Astrocyte (in vitro differentiated cells and primary cell): ENCODE results near the gene FAM124A. TPM values are rescaled to one million over a fixed set of nuclear protein-coding genes. Genes with fewer than 3 reads are reported as not detected.

Experiments
- DNase-seq: peaks from one replicate; pipeline ENCODE4 v3.0.0-alpha.2; 2010; ENCODE audit warnings: low read depth
- FAIRE-seq: peaks from 2 replicates; lab custom pipeline; 2011; peaks lifted over from hg19 to GRCh38; lab: Jason Lieb, UNC
- H2AFZ ChIP-seq: 2 replicates; pipeline ENCODE4 v1.6.0; 2012; ENCODE audit warnings: low read depth, low read length, inconsistent platforms
- H3K27ac ChIP-seq: 2 replicates; pipeline ENCODE4 v1.5.1; 2011; ENCODE audit warnings: low read depth, low read length, inconsistent platforms
- H3K27me3 ChIP-seq: 2 replicates; pipeline ENCODE4 v1.6.0; 2011; ENCODE audit warnings: low read length, inconsistent platforms; ENCODE audit not compliant: insufficient read depth
- H3K36me3 ChIP-seq: 2 replicates; pipeline ENCODE4 v1.5.1; 2011; ENCODE audit warnings: low read length, inconsistent platforms; ENCODE audit not compliant: insufficient read depth
- H3K4me1 ChIP-seq: 2 replicates; pipeline ENCODE4 v1.5.1; 2011; ENCODE audit warnings: low read length, inconsistent platforms; ENCODE audit not compliant: insufficient read depth
- H3K4me2 ChIP-seq: 2 replicates; pipeline ENCODE4 v1.6.0; 2012; ENCODE audit warnings: low read length, inconsistent platforms
- H3K4me3 ChIP-seq: 2 replicates; pipeline ENCODE4 v1.5.1; 2011; ENCODE audit warnings: low read depth, mild to moderate bottlenecking, low read length, inconsistent platforms; ENCODE audit not compliant: insufficient read depth
- H3K79me2 ChIP-seq: 2 replicates; pipeline ENCODE4 v1.6.0; 2012; ENCODE audit warnings: mild to moderate bottlenecking, low read length, inconsistent platforms; ENCODE audit not compliant: insufficient read depth
- H3K9ac ChIP-seq: 2 replicates; pipeline ENCODE4 v1.6.0; 2012; ENCODE audit warnings: mild to moderate bottlenecking, low read length, inconsistent platforms
- H3K9me3 ChIP-seq: 2 replicates; pipeline ENCODE4 v1.5.1; 2012; ENCODE audit warnings: low read depth, mild to moderate bottlenecking, low read length, inconsistent platforms; ENCODE audit not compliant: insufficient read depth
- H4K20me1 ChIP-seq: 2 replicates; pipeline ENCODE4 v1.6.0; 2012; ENCODE audit warnings: low read length, inconsistent platforms; ENCODE audit not compliant: insufficient read depth
- H3K27ac Mint-ChIP-seq: one replicate; pipeline ENCODE4 v1.8.0; 2021; ENCODE audit warnings: mild to moderate bottlenecking, mixed read lengths; ENCODE audit not compliant: unreplicated experiment
- H3K27me3 Mint-ChIP-seq: one replicate; pipeline ENCODE4 v1.8.0; 2021; ENCODE audit warnings: low read depth, mixed read lengths; ENCODE audit not compliant: unreplicated experiment
- H3K36me3 Mint-ChIP-seq: one replicate; pipeline ENCODE4 v1.8.0; 2021; ENCODE audit warnings: low read depth, mixed read lengths; ENCODE audit not compliant: unreplicated experiment
- H3K4me1 Mint-ChIP-seq: one replicate; pipeline ENCODE4 v1.8.0; 2021; ENCODE audit warnings: low read depth, mixed read lengths; ENCODE audit not compliant: unreplicated experiment
- H3K4me3 Mint-ChIP-seq: one replicate; pipeline ENCODE4 v1.8.0; 2021; ENCODE audit warnings: mild to moderate bottlenecking, moderate library complexity, mixed read lengths; ENCODE audit not compliant: unreplicated experiment
- H3K9me3 Mint-ChIP-seq: one replicate; pipeline ENCODE4 v1.8.0; 2021; ENCODE audit warnings: mild to moderate bottlenecking, mixed read lengths; ENCODE audit not compliant: unreplicated experiment
- EZH2 ChIP-seq: IDR thresholded peaks from 2 replicates; pipeline ENCODE4 v1.6.1; 2012; ENCODE audit warnings: mild to moderate bottlenecking, low read length, inconsistent platforms; ENCODE audit not compliant: insufficient read depth
- total RNA-seq: library from RNA; stranded (reverse); gene quantifications from 2 replicates; pipeline ENCODE4 v1.2.1, GENCODE V29; 2021
- TF ChIP-seq, protein P1 (sequence below): IDR thresholded peaks from 2 replicates; pipeline ENCODE4 v1.5.1; 2011; ENCODE audit warnings: low read depth, mild to moderate bottlenecking, inconsistent platforms, low read length, moderate library complexity; ENCODE audit not compliant: insufficient read depth

FAM124A gene
- total RNA-seq, 1 donor from 2014 or later, result 1.1 TPM

GRCh38 chr13:51175639-51176038, 46.6 kb upstream of the FAM124A start:
- H3K36me3 Mint-ChIP-seq, result no peaks in the 10 kb centered on the region
- Histone ChIP-seq H3K4me3 (no peak overlapping the region), H2AFZ (no peak overlapping the region), H3K4me2 (no peak overlapping the region), H3K79me2 (no peaks in the 10 kb centered on the region), H3K9me3 (no peaks in the 10 kb centered on the region), H3K36me3 (no peaks in the 10 kb centered on the region), H3K27me3 (peaks cover 2% of the 10 kb centered on the region), H3K4me1 (no peaks in the 10 kb centered on the region), H4K20me1 (no peaks in the 10 kb centered on the region), H3K27ac (no peak overlapping the region), H3K9ac (no peak overlapping the region)
- peaks cover 35% of the 10 kb centered on the region for H3K27me3 Mint-ChIP-seq
- TF ChIP-seq, protein P1, sequence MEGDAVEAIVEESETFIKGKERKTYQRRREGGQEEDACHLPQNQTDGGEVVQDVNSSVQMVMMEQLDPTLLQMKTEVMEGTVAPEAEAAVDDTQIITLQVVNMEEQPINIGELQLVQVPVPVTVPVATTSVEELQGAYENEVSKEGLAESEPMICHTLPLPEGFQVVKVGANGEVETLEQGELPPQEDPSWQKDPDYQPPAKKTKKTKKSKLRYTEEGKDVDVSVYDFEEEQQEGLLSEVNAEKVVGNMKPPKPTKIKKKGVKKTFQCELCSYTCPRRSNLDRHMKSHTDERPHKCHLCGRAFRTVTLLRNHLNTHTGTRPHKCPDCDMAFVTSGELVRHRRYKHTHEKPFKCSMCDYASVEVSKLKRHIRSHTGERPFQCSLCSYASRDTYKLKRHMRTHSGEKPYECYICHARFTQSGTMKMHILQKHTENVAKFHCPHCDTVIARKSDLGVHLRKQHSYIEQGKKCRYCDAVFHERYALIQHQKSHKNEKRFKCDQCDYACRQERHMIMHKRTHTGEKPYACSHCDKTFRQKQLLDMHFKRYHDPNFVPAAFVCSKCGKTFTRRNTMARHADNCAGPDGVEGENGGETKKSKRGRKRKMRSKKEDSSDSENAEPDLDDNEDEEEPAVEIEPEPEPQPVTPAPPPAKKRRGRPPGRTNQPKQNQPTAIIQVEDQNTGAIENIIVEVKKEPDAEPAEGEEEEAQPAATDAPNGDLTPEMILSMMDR, result no peak
- H3K9me3 Mint-ChIP-seq, result peaks cover 1% of the 10 kb centered on the region
- H3K27ac Mint-ChIP-seq, result no peak overlapping the region
- DNase-seq (no peak), FAIRE-seq (no peak)
- no peak overlapping the region for H3K4me3 Mint-ChIP-seq
- no peaks in the 10 kb centered on the region for H3K4me1 Mint-ChIP-seq

DNA sequence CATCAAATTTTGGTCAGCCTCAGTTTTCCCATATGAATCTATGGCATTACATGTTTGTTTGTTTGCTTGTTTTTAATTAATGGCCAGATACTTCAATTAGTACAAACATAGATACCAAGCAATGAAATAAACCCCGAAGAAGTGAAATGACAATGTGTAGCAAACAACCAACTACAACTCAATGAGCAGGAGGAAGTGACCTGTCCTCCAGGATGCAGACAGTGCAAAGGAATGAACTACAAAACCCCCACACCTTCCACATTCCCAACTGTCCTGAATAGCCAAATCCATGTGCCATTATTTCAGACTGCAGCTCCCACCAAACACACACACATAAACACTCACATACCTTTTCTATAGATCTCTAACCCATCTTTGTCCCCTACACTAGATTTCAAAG, 45.0 kb upstream of the FAM124A start:
- no peak overlapping the region for H3K9ac ChIP-seq
- no peak for FAIRE-seq
- no peaks in the 10 kb centered on the region for H3K4me1 Mint-ChIP-seq
- H3K9me3 Mint-ChIP-seq, result no peaks in the 10 kb centered on the region
- DNase-seq, result no peak
- no peaks in the 10 kb centered on the region for H3K36me3 Mint-ChIP-seq
- H2AFZ ChIP-seq, result no peak overlapping the region
- no peaks in the 10 kb centered on the region for H4K20me1 ChIP-seq
- H3K27me3 Mint-ChIP-seq, result peaks cover 19% of the 10 kb centered on the region
- H3K9me3 ChIP-seq, result no peaks in the 10 kb centered on the region
- peaks cover 10% of the 10 kb centered on the region for H3K27me3 ChIP-seq
- no peak overlapping the region for H3K4me2 ChIP-seq
- no peaks in the 10 kb centered on the region for H3K79me2 ChIP-seq
- H3K4me3 ChIP-seq, result no peak overlapping the region
- no peak for TF ChIP-seq EZH2
- TF ChIP-seq, protein P1, result no peak
- H3K36me3 ChIP-seq, result no peaks in the 10 kb centered on the region
- no peak overlapping the region for H3K27ac ChIP-seq
- no peak overlapping the region for H3K27ac Mint-ChIP-seq
- no peaks in the 10 kb centered on the region for H3K4me1 ChIP-seq
- H3K4me3 Mint-ChIP-seq, result no peak overlapping the region

DNA sequence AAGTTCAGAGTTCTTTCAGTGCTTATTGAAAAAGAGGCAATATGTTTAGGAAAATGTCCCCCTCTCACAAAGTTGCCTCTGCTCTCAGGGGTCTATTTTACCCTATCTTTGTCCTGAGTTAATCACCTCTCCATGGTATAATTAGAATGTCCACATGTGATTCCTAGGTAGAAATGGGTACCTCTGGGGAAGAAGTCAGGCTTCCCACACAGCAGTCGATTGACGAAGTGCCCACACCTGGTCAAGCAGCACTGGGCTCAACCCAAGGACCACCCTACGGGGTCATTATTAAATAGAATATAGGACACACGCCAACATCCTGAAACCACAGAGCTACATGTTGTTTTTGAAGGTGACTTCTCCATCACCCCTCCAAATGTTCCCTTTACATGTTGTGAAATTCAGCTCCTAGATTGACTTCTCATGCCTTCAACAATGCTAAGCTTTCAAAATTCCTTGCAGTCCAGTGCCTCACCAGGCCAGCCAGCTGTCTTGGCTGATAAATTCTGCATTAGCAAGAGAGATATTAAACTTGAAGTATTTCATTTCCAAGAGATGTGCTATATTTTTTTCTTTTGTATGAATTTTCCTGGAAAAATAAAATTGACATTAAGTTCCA, 43.6 kb upstream of the FAM124A start:
- TF ChIP-seq EZH2, result no peak
- TF ChIP-seq, protein P1, result no peak
- Histone ChIP-seq H3K4me1 (no peaks in the 10 kb centered on the region), H3K27me3 (peaks cover 10% of the 10 kb centered on the region), H3K4me3 (no peak overlapping the region), H3K4me2 (no peak overlapping the region), H3K27ac (no peak overlapping the region), H3K79me2 (no peaks in the 10 kb centered on the region), H3K9me3 (no peaks in the 10 kb centered on the region), H4K20me1 (no peaks in the 10 kb centered on the region), H2AFZ (no peak overlapping the region), H3K36me3 (no peaks in the 10 kb centered on the region), H3K9ac (no peak overlapping the region)
- no peak overlapping the region for H3K4me3 Mint-ChIP-seq
- FAIRE-seq (no peak), DNase-seq (no peak)
- H3K9me3 Mint-ChIP-seq, result no peaks in the 10 kb centered on the region
- H3K4me1 Mint-ChIP-seq, result no peaks in the 10 kb centered on the region
- H3K36me3 Mint-ChIP-seq, result no peaks in the 10 kb centered on the region
- peaks cover 9% of the 10 kb centered on the region for H3K27me3 Mint-ChIP-seq
- H3K27ac Mint-ChIP-seq, result no peak overlapping the region
